H1 (cell line): ENCODE results near the gene TXLNB. TPM values are rescaled to one million over a fixed set of nuclear protein-coding genes. Genes with fewer than 3 reads are reported as not detected.

Source experiments
- CTCF ChIA-PET: fragments of 300-600 bp; sonication (Branson Sonifier 250); formaldehyde crosslinking; loops from one replicate; lab custom pipeline; 2021; ENCODE audit not compliant: partially characterized antibody; lab: Charles Lee
- POLR2A ChIA-PET: fragments of 300-600 bp; sonication (Branson Sonifier 250); formaldehyde crosslinking; loops from one replicate; lab custom pipeline; 2021; ENCODE audit warnings: inconsistent platforms; ENCODE audit not compliant: partially characterized antibody; lab: Charles Lee
- DNase-seq, 2 experiments: peaks; one replicate each; pipeline versions ENCODE4 v3.0.0 to v3.0.0-alpha.2; 2010 to 2022; ENCODE audit warnings: low spot score in 2 of 2, low read depth in 1 of 2, mixed read lengths in 1 of 2
- FAIRE-seq: peaks from 2 replicates; lab custom pipeline; 2011; peaks lifted over from hg19 to GRCh38; lab: Jason Lieb, UNC
- H2AFZ ChIP-seq: 2 replicates; pipeline ENCODE4 v1.8.1; 2012; ENCODE audit warnings: low read length, inconsistent platforms
- H2AK5ac ChIP-seq: 2 replicates; pipeline ENCODE4 v1.6.1; 2013; ENCODE audit warnings: low read depth, low read length
- H2BK120ac ChIP-seq: replicated peaks from 2 replicates; pipeline ENCODE3; 2013; ENCODE audit warnings: low read depth, low read length, inconsistent platforms
- H2BK12ac ChIP-seq: 2 replicates; pipeline ENCODE4 v1.6.1; 2013; ENCODE audit warnings: low read depth, low read length
- H2BK15ac ChIP-seq: 2 replicates; pipeline ENCODE4 v1.6.1; 2013; ENCODE audit warnings: low read length
- H2BK20ac ChIP-seq: 2 replicates; pipeline ENCODE4 v1.6.1; 2013; ENCODE audit warnings: low read length
- H2BK5ac ChIP-seq: 2 replicates; pipeline ENCODE4 v1.6.1; 2013; ENCODE audit warnings: low read depth, low read length
- H3K14ac ChIP-seq: 2 replicates; pipeline ENCODE4 v1.6.1; 2013; ENCODE audit warnings: inconsistent platforms; ENCODE audit not compliant: insufficient read length
- H3K18ac ChIP-seq: 2 replicates; pipeline ENCODE4 v1.6.1; 2013; ENCODE audit warnings: low read length; ENCODE audit errors: extremely low read depth
- H3K23ac ChIP-seq: 2 replicates; pipeline ENCODE4 v1.6.1; 2013; ENCODE audit warnings: inconsistent platforms; ENCODE audit not compliant: insufficient read length
- H3K23me2 ChIP-seq: 2 replicates; pipeline ENCODE4 v1.6.1; 2013; ENCODE audit warnings: low read depth, low read length
- H3K27ac ChIP-seq: 2 replicates; pipeline ENCODE4 v1.6.1; 2011; ENCODE audit warnings: low read depth, low read length, inconsistent platforms
- H3K27me3 ChIP-seq, 4 experiments: replicated peaks in 1 of 4; 1 replicate in 1 of 4; 2 replicates in 3 of 4; pipeline versions ENCODE4 v1.6.1 to v1.8.1; 2011 to 2013; ENCODE audit warnings: low read length in 3 of 4, mild to moderate bottlenecking in 3 of 4, inconsistent platforms in 2 of 4, mixed read lengths in 2 of 4, moderate library complexity in 1 of 4; ENCODE audit not compliant: control insufficient read depth in 3 of 4, insufficient read depth in 3 of 4; ENCODE audit errors: extremely low read depth in 1 of 4
- H3K36me3 ChIP-seq, 4 experiments: 2 replicates each; pipeline versions ENCODE4 v1.6.1 to v1.8.1; 2011 to 2013; ENCODE audit warnings: mild to moderate bottlenecking in 4 of 4, low read length in 3 of 4, moderate library complexity in 2 of 4, control low read depth in 1 of 4, inconsistent platforms in 1 of 4; ENCODE audit not compliant: insufficient read depth in 4 of 4, control insufficient read depth in 2 of 4
- H3K4ac ChIP-seq: replicated peaks from 2 replicates; pipeline ENCODE3; 2013; ENCODE audit warnings: low read length, low read depth, mixed read lengths, inconsistent platforms; ENCODE audit not compliant: insufficient read length
- H3K4me1 ChIP-seq, 4 experiments: replicated peaks in 1 of 4; 1 replicate in 1 of 4; 2 replicates in 3 of 4; pipeline versions ENCODE4 v1.6.1 to v1.8.1; 2011 to 2013; ENCODE audit warnings: low read length in 3 of 4, inconsistent platforms in 2 of 4, mixed read lengths in 1 of 4; ENCODE audit not compliant: insufficient read depth in 4 of 4, control insufficient read depth in 3 of 4
- H3K4me2 ChIP-seq, 2 experiments: 2 replicates each; pipeline versions ENCODE4 v1.6.1 to v1.8.1; 2011 to 2013; ENCODE audit warnings: low read depth in 2 of 2, low read length in 2 of 2, control low read depth in 1 of 2, inconsistent platforms in 1 of 2, mild to moderate bottlenecking in 1 of 2; ENCODE audit not compliant: insufficient read depth in 1 of 2
- H3K4me3 ChIP-seq, 4 experiments: fragments of 200-600, 300-600 bp in 1 of 4; sonication (generic), shearing (Covaris generic), sonication (Bioruptor Twin) in 1 of 4; 2 replicates each; pipeline versions ENCODE4 v1.5.1 to v1.8.1; 2011 to 2016; ENCODE audit warnings: low read length in 4 of 4, low read depth in 3 of 4, control low read depth in 2 of 4, inconsistent platforms in 2 of 4, mild to moderate bottlenecking in 2 of 4, mixed read lengths in 1 of 4, moderate library complexity in 1 of 4; ENCODE audit not compliant: insufficient read depth in 2 of 4; ENCODE audit errors: extremely low read depth in 1 of 4
- H3K56ac ChIP-seq: replicated peaks from 2 replicates; pipeline ENCODE3; 2013; ENCODE audit warnings: low read depth, mild to moderate bottlenecking, mixed read lengths, low read length, inconsistent platforms; ENCODE audit not compliant: insufficient read length
- H3K79me1 ChIP-seq: 2 replicates; pipeline ENCODE4 v1.6.1; 2013; ENCODE audit warnings: low read depth, low read length, control low read depth
- H3K79me2 ChIP-seq, 2 experiments: 2 replicates each; pipeline versions ENCODE4 v1.6.1 to v1.8.1; 2012 to 2013; ENCODE audit warnings: low read length in 2 of 2, mild to moderate bottlenecking in 2 of 2, inconsistent platforms in 1 of 2; ENCODE audit not compliant: insufficient read depth in 2 of 2, control insufficient read depth in 1 of 2
- H3K9ac ChIP-seq, 4 experiments: replicated peaks in 1 of 4; 1 replicate in 1 of 4; 2 replicates in 3 of 4; pipeline versions ENCODE4 v1.6.1 to v1.8.1; 2011 to 2013; ENCODE audit warnings: low read depth in 3 of 4, low read length in 3 of 4, control low read depth in 2 of 4, mild to moderate bottlenecking in 2 of 4, moderate library complexity in 2 of 4, inconsistent platforms in 1 of 4; ENCODE audit errors: extremely low read depth in 1 of 4
- H3K9me3 ChIP-seq, 2 experiments: 2 replicates each; pipeline versions ENCODE4 v1.6.1 to v1.8.1; 2012 to 2013; ENCODE audit warnings: mild to moderate bottlenecking in 2 of 2, moderate library complexity in 2 of 2, control low read depth in 1 of 2, inconsistent platforms in 1 of 2, low read depth in 1 of 2, low read length in 1 of 2, mixed read lengths in 1 of 2; ENCODE audit not compliant: insufficient read depth in 2 of 2
- H4K20me1 ChIP-seq, 2 experiments: replicated peaks in 1 of 2; 2 replicates each; pipeline versions ENCODE3 to v1.8.1; 2011 to 2013; ENCODE audit warnings: inconsistent platforms in 2 of 2, low read length in 2 of 2, mild to moderate bottlenecking in 1 of 2; ENCODE audit not compliant: insufficient read depth in 2 of 2, control insufficient read depth in 1 of 2
- H4K5ac ChIP-seq: 2 replicates; pipeline ENCODE4 v1.6.1; 2013; ENCODE audit warnings: low read length, low read depth, mixed read lengths, inconsistent platforms; ENCODE audit not compliant: insufficient read length
- H4K8ac ChIP-seq: 2 replicates; pipeline ENCODE4 v1.8.0; 2013; ENCODE audit warnings: mild to moderate bottlenecking, moderate library complexity, low read length, inconsistent platforms; ENCODE audit not compliant: insufficient read depth; ENCODE audit errors: extremely low read depth
- H4K91ac ChIP-seq: replicated peaks from 2 replicates; pipeline ENCODE3; 2013; ENCODE audit warnings: low read length, mixed read lengths, inconsistent platforms; ENCODE audit not compliant: insufficient read length
- CBX8 ChIP-seq: fragments of 300-800, 300-1000 bp; sonication (generic); IDR thresholded peaks from 2 replicates; pipeline ENCODE4 v1.7.1; 2016; ENCODE audit warnings: low read depth, low read length, borderline replicate concordance
- CEBPB ChIP-seq: IDR thresholded peaks from 2 replicates; pipeline ENCODE4 v1.6.1; 2012; ENCODE audit warnings: low read depth, low read length
- CHD1 ChIP-seq: IDR thresholded peaks from 2 replicates; pipeline ENCODE4 v1.6.1; 2012; ENCODE audit warnings: low read depth, low read length, improper control_type of control experiment
- CTBP2 ChIP-seq: IDR thresholded peaks from 2 replicates; pipeline ENCODE4 v1.7.0; 2011; ENCODE audit warnings: borderline replicate concordance, mild to moderate bottlenecking, moderate library complexity, mixed read lengths, low read length; ENCODE audit not compliant: insufficient read depth, insufficient read length
- GTF2F1 ChIP-seq: IDR thresholded peaks from 2 replicates; pipeline ENCODE4 v1.6.1; 2012; ENCODE audit warnings: low read depth, low read length, improper control_type of control experiment, borderline replicate concordance
- JUN ChIP-seq: IDR thresholded peaks from 2 replicates; pipeline ENCODE4 v1.6.1; 2011; ENCODE audit warnings: low read depth, mild to moderate bottlenecking, improper control_type of control experiment, low read length
- KDM5A ChIP-seq: fragments of 200-600 bp; IDR thresholded peaks from 2 replicates; pipeline ENCODE4 v1.7.1; 2012; ENCODE audit warnings: mild to moderate bottlenecking, low read length, inconsistent platforms, mixed read lengths
- PHF8 ChIP-seq: fragments of 200-600 bp; sonication (generic); conservative IDR thresholded peaks from 2 replicates; pipeline ENCODE4 v1.7.1; 2012; ENCODE audit warnings: low read depth, mild to moderate bottlenecking, inconsistent platforms, low read length, moderate library complexity
- RBBP5 ChIP-seq: IDR thresholded peaks from 2 replicates; pipeline ENCODE4 v1.7.1; 2012; ENCODE audit warnings: low read depth, mild to moderate bottlenecking, inconsistent platforms, low read length, moderate library complexity, borderline replicate concordance
- SIX5 ChIP-seq: IDR thresholded peaks from 2 replicates; pipeline ENCODE4 v1.6.1; 2011; ENCODE audit warnings: mild to moderate bottlenecking, low read depth, low read length
- TCF12 ChIP-seq: IDR thresholded peaks from 2 replicates; pipeline ENCODE4 v1.6.1; 2011; ENCODE audit warnings: low read depth, mild to moderate bottlenecking, low read length
- whole genome bisulfite sequencing, 2 experiments: shearing (Covaris generic) in 1 of 2; methylation state at CpG; one replicate each; pipeline versions ENCODE4 v1.1.6 to v1.1.7; 2013 to 2015; ENCODE audit warnings: low lambda C conversion rate in 2 of 2, mixed read lengths in 2 of 2, inconsistent platforms in 1 of 2, low coverage in 1 of 2, missing lambda C conversion rate in 1 of 2; ENCODE audit not compliant: insufficient replicate concordance in 2 of 2, insufficient coverage in 1 of 2, insufficient read length in 1 of 2; ENCODE audit errors: extremely low coverage in 1 of 2, missing lambda C conversion rate in 1 of 2; 5-methylcytosine and 5-hydroxymethylcytosine counted together
- polyA plus RNA-seq, 7 experiments: library from polyadenylated mRNA; depleted of rRNA in 3 of 7; stranded (reverse) in 5 of 7; unstranded in 2 of 7; fragments of >200 nt in 5 of 7; fragments of 200-250 nt in 2 of 7; gene quantifications; 1 replicate in 5 of 7; 2 replicates in 1 of 7; 4 replicates in 1 of 7; pipeline versions ENCODE4 v1.2.1 to v1.2.3, GENCODE V29; 2011 to 2013; ENCODE audit warnings: missing spikeins in 2 of 7, mixed read lengths in 2 of 7
- total RNA-seq: library from RNA; stranded (reverse); fragmentation: NEBNext Ultra II Directional; extraction: Animal tissue kit (Norgen Biotek cat#: 25700); gene quantifications from 2 replicates; pipeline ENCODE4 v1.2.1, GENCODE V29; 2021
- TF ChIP-seq, protein P1 (sequence below): IDR thresholded peaks from 2 replicates; pipeline ENCODE4 v1.6.1; 2012; ENCODE audit warnings: inconsistent platforms

Gene TXLNB
- total and polyA plus RNA-seq, 2 of the 8 experiments (the other 6 are each of a cell fraction or from before 2014, with no cell fraction given): 0.05 to 0.17 TPM

GRCh38 chr6:139338795-139339194 is 47.0 kb upstream of the TXLNB start:
- H2BK12ac ChIP-seq: no peak overlapping the region
- no peaks in the 10 kb centered on the region for H3K79me2 ChIP-seq
- H3K4ac ChIP-seq: no peak overlapping the region
- no peak overlapping the region for H3K23ac ChIP-seq
- H2BK120ac ChIP-seq: no peak overlapping the region
- no peak overlapping the region for H3K4me2 ChIP-seq
- H3K79me1 ChIP-seq: no peaks in the 10 kb centered on the region
- no peak overlapping the region for H2AFZ ChIP-seq
- H4K20me1 ChIP-seq: no peaks in the 10 kb centered on the region
- no peak overlapping the region for H3K9ac ChIP-seq
- H3K36me3 ChIP-seq: no peaks in the 10 kb centered on the region
- H2BK15ac ChIP-seq: no peak overlapping the region
- no peak overlapping the region for H3K14ac ChIP-seq
- H2BK20ac ChIP-seq: no peak overlapping the region
- DNase-seq: no peak
- H3K27ac ChIP-seq: no peak overlapping the region
- no peak overlapping the region for H3K56ac ChIP-seq
- no peak overlapping the region for H2BK5ac ChIP-seq
- H3K18ac ChIP-seq: no peak overlapping the region
- no peak overlapping the region for H2AK5ac ChIP-seq
- H4K5ac ChIP-seq: no peak overlapping the region
- no peaks in the 10 kb centered on the region; a peak in 2 of 7 replicates for H3K4me1 ChIP-seq
- H4K8ac ChIP-seq: no peak overlapping the region
- H3K27me3 ChIP-seq: no peaks in the 10 kb centered on the region
- WGBS, 2 experiments: 91% methylated on average over 9 of the region's 9 CpGs; no CpG with 5 or more reads in 1 of the 2 experiments
- no peak for FAIRE-seq
- no peak overlapping the region for H3K4me3 ChIP-seq
- ChIA-PET CTCF (interaction anchor here (0.7 to 2.7 kb wide), 3 partner anchors 11 to 206 kb away, joined by 3 to 9 read pairs (median 3); no protein-coding TSS in a partner anchor), POLR2A (no interaction called here)
- H3K9me3 ChIP-seq: no peaks in the 10 kb centered on the region
- H3K23me2 ChIP-seq: no peaks in the 10 kb centered on the region
- TF ChIP-seq CBX8: no peak
- no peak for TF ChIP-seq JUN
- TF ChIP-seq CEBPB: no peak
- no peak for TF ChIP-seq GTF2F1
- TF ChIP-seq PHF8: no peak
- TF ChIP-seq, protein P1, sequence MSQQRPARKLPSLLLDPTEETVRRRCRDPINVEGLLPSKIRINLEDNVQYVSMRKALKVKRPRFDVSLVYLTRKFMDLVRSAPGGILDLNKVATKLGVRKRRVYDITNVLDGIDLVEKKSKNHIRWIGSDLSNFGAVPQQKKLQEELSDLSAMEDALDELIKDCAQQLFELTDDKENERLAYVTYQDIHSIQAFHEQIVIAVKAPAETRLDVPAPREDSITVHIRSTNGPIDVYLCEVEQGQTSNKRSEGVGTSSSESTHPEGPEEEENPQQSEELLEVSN: no peak
- TF ChIP-seq CHD1: no peak
- no peak for TF ChIP-seq RBBP5
- TF ChIP-seq SIX5: no peak
- no peak for TF ChIP-seq TCF12
- no peak for TF ChIP-seq CTBP2
- no peak for TF ChIP-seq KDM5A
- no peak overlapping the region for H4K91ac ChIP-seq
